ENCODE data around the gene PIK3CD.
A peak's percentile ranks its signal among the peaks of the same experiment; 100 is the strongest.

Gene PIK3CD

GRCh38 chr1:9720785-9721605 lies 69.5 kb downstream of the PIK3CD start:
- DNase-seq = no peak

- peak; percentile 75 for DNase-seq
Measured at GRCh38 chr1:9721606-9722377, 70.3 kb downstream of the PIK3CD start.

GRCh38 chr1:9722378-9722749 lies 70.8 kb downstream of the PIK3CD start:
- no peak for DNase-seq

GRCh38 chr1:9723068-9723805 lies 71.7 kb downstream of the PIK3CD start:
- DNase-seq = no peak

- DNase-seq = no peak
Measured at GRCh38 chr1:9723926-9724325, 72.4 kb downstream of the PIK3CD start.

GRCh38 chr1:9724706-9725476 lies 73.4 kb downstream of the PIK3CD start:
- peak; percentile 62 for DNase-seq

- no peak for DNase-seq
Measured at GRCh38 chr1:9726406-9726805, 74.9 kb downstream of the PIK3CD start.

GRCh38 chr1:9726905-9727595 lies 75.5 kb downstream of the PIK3CD start:
- no peak for DNase-seq

GRCh38 chr1:9728451-9729295 lies 77.1 kb downstream of the PIK3CD start:
- no peak for DNase-seq

- no peak for DNase-seq
Measured at GRCh38 chr1:9729523-9729922, 78.0 kb downstream of the PIK3CD start.

- DNase-seq = no peak
Measured at GRCh38 chr1:9730096-9730901, 78.8 kb downstream of the PIK3CD start.

- DNase-seq = no peak
Measured at GRCh38 chr1:9731051-9731537, 79.6 kb downstream of the PIK3CD start.

- no peak for DNase-seq
Measured at GRCh38 chr1:9731561-9731960, 80.0 kb downstream of the PIK3CD start.

GRCh38 chr1:9732123-9732971 lies 80.8 kb downstream of the PIK3CD start:
- no peak for DNase-seq

- no peak for DNase-seq
Measured at GRCh38 chr1:9733160-9733789, 81.7 kb downstream of the PIK3CD start.

GRCh38 chr1:9735800-9736199 lies 84.3 kb downstream of the PIK3CD start:
- DNase-seq = no peak

GRCh38 chr1:9736241-9736640 lies 84.7 kb downstream of the PIK3CD start:
- no peak for DNase-seq

GRCh38 chr1:9737057-9737456 lies 85.5 kb downstream of the PIK3CD start:
- no peak for DNase-seq

- no peak for DNase-seq
Measured at GRCh38 chr1:9737671-9738070, 86.1 kb downstream of the PIK3CD start.

Measured in activated T-cell treated with anti-CD3 and anti-CD28 coated beads for 4 hours (primary cell).